GM12878 (cell line): ENCODE results near the gene ELAVL1. TPM values are rescaled to one million over a fixed set of nuclear protein-coding genes. Genes with fewer than 3 reads are reported as not detected.

ENCODE experiments used
- CBX3 ChIP-seq: fragments of 200-600 bp; sonication (generic); IDR thresholded peaks from 2 replicates; pipeline ENCODE4 v1.6.1; 2016; ENCODE audit warnings: low read depth, borderline replicate concordance
- CEBPZ ChIP-seq: fragments of 150-350 bp; IDR thresholded peaks from 2 replicates; pipeline ENCODE4 v1.6.1; 2016; ENCODE audit warnings: low read depth, low read length
- NKRF ChIP-seq: fragments of 450-650 bp; conservative IDR thresholded peaks from 2 replicates; pipeline ENCODE4 v1.6.1; 2017; ENCODE audit warnings: mild to moderate bottlenecking, moderate library complexity
- NR2C1 ChIP-seq: fragments of 450-650 bp; IDR thresholded peaks from 2 replicates; pipeline ENCODE4 v1.6.1; 2017; ENCODE audit warnings: antibody characterized with exemption, mild to moderate bottlenecking, moderate library complexity
- NRF1 ChIP-seq: conservative IDR thresholded peaks from 2 replicates; pipeline ENCODE4 v1.6.1; 2011; ENCODE audit warnings: mild to moderate bottlenecking, low read depth, low read length, improper control_type of control experiment
- POU2F2 ChIP-seq: IDR thresholded peaks from 3 replicates; pipeline ENCODE4 v1.6.1; 2011; ENCODE audit warnings: low read depth, mild to moderate bottlenecking, low read length, borderline replicate concordance
- RAD51 ChIP-seq: fragments of 450-650 bp; IDR thresholded peaks from 2 replicates; pipeline ENCODE4 v1.6.1; 2016; ENCODE audit warnings: moderate library complexity, mild to moderate bottlenecking, inconsistent platforms
- RELA ChIP-seq: fragments of 450-650 bp; IDR thresholded peaks from 2 replicates; pipeline ENCODE4 v1.8.0; 2014; ENCODE audit warnings: borderline replicate concordance; ENCODE audit not compliant: partially characterized antibody
- ZBTB4 ChIP-seq: fragments of 450-650 bp; formaldehyde crosslinking; IDR thresholded peaks from 2 replicates; pipeline ENCODE4 v1.4.0; 2022; ENCODE audit warnings: mild to moderate bottlenecking, moderate library complexity
- ZNF24 ChIP-seq: fragments of 450-650 bp; IDR thresholded peaks from 2 replicates; pipeline ENCODE4 v1.6.1; 2017; ENCODE audit warnings: antibody characterized with exemption, mild to moderate bottlenecking
- polyA plus RNA-seq, 11 experiments: library from polyadenylated mRNA; depleted of rRNA in 4 of 11; unstranded in 6 of 11; stranded (reverse) in 5 of 11; fragments of >200 nt; fragmentation: Nextera tagmentation in 4 of 11; fragmentation: Illumina TruSeq in 1 of 11; extraction: Ambion mirVana in 4 of 11; extraction: Trizol in 1 of 11; gene quantifications; 1 replicate in 1 of 11; 2 replicates in 10 of 11; pipeline versions ENCODE4 v1.2.1 to v1.2.3, GENCODE V29; 2011 to 2016; ENCODE audit warnings: inconsistent platforms in 2 of 11, missing spikeins in 2 of 11, low read depth in 1 of 11
- total RNA-seq, 4 experiments: library from RNA; depleted of rRNA in 3 of 4; stranded (reverse); fragments of >200 nt in 3 of 4; fragmentation: Illumina TruSeq in 1 of 4; extraction: Trizol in 1 of 4; gene quantifications; 2 replicates each; pipeline versions ENCODE4 v1.2.1 to v1.2.3, GENCODE V29; 2013 to 2021
- TF ChIP-seq, protein P1 (sequence below): IDR thresholded peaks from 2 replicates; pipeline ENCODE4 v1.6.1; 2012; ENCODE audit warnings: improper control_type of control experiment, low read depth, low read length; ENCODE audit not compliant: insufficient replicate concordance

Gene ELAVL1
- total and polyA plus RNA-seq, 10 of the 15 experiments (the other 5 are each of a cell fraction or from before 2014, with no cell fraction given): 7.4 to 155 (median 70.3) TPM

- peak; percentile 96 for TF ChIP-seq NKRF
- peak; percentile 24; the same call in 1 of the 2 replicates for TF ChIP-seq CEBPZ
- no peak for TF ChIP-seq ZNF24
- TF ChIP-seq NRF1: peak; percentile 33; the same call in 1 of the 2 replicates
- no peak for TF ChIP-seq ZBTB4 (CRISPR knock-in tag)
- TF ChIP-seq, protein P1, sequence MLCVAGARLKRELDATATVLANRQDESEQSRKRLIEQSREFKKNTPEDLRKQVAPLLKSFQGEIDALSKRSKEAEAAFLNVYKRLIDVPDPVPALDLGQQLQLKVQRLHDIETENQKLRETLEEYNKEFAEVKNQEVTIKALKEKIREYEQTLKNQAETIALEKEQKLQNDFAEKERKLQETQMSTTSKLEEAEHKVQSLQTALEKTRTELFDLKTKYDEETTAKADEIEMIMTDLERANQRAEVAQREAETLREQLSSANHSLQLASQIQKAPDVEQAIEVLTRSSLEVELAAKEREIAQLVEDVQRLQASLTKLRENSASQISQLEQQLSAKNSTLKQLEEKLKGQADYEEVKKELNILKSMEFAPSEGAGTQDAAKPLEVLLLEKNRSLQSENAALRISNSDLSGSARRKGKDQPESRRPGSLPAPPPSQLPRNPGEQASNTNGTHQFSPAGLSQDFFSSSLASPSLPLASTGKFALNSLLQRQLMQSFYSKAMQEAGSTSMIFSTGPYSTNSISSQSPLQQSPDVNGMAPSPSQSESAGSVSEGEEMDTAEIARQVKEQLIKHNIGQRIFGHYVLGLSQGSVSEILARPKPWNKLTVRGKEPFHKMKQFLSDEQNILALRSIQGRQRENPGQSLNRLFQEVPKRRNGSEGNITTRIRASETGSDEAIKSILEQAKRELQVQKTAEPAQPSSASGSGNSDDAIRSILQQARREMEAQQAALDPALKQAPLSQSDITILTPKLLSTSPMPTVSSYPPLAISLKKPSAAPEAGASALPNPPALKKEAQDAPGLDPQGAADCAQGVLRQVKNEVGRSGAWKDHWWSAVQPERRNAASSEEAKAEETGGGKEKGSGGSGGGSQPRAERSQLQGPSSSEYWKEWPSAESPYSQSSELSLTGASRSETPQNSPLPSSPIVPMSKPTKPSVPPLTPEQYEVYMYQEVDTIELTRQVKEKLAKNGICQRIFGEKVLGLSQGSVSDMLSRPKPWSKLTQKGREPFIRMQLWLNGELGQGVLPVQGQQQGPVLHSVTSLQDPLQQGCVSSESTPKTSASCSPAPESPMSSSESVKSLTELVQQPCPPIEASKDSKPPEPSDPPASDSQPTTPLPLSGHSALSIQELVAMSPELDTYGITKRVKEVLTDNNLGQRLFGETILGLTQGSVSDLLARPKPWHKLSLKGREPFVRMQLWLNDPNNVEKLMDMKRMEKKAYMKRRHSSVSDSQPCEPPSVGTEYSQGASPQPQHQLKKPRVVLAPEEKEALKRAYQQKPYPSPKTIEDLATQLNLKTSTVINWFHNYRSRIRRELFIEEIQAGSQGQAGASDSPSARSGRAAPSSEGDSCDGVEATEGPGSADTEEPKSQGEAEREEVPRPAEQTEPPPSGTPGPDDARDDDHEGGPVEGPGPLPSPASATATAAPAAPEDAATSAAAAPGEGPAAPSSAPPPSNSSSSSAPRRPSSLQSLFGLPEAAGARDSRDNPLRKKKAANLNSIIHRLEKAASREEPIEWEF: no peak
- no peak for TF ChIP-seq POU2F2
- peak; percentile 69 for TF ChIP-seq NR2C1
- no peak for TF ChIP-seq CBX3
- TF ChIP-seq RAD51: peak; percentile 93
- peak; percentile 9 for TF ChIP-seq RELA
Observed at GRCh38 chr19:7943444-7944176, 61.8 kb downstream of the ELAVL1 start, which contains the start of gene TIMM44 (continued).
